ENCODE measurements around the gene MEGF6.

DNA sequence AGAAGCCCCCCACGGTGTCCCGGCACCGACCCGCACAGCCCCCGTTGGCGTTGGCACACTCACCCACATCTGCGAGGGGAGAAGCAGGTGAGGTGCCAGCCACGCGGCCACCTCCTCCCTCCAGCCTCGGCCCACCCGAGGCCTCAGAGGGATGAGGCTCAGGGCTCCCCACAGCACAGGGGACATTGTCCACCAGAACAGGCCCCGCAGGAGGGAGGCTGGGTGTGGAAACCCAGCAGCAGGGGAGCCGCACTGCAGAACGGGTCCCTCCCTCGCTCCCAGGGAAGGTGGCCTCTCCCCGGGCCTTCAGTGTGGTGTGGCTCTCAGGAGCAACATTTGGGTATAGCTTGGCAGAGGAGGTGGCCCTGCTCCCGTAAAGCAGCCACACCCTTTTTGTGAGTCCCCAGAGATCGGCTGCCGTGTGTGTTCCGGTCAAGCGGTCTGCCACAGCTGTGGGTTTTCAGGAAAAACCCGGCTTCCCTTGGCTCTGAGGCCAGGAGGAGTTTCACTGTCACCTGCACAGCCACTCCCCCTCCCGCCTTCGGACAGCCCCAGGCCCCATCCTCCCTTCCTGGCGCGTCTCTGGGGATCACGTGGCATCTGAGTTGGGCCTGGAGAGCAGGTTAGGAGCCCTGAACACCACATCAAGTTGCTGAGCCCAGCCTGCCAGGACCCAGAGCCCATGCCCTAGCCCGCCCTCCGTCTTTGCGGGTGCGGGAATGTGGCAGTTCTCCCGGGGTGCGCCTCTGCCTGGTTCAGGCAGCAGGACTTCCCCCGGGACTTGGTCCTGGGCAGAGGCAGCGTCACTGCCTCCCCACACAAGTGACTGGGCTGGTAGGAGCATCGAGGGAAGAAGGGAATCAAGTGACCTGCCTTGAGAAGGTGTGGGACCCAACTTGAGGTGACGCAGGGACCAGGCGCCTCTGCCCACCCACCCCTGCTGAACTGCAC, 64.0 kb downstream of the MEGF6 start:
- no peak for TF ChIP-seq POLR2A (IDR thresholded peaks at IDR 0.05)
- TF ChIP-seq, protein P1, sequence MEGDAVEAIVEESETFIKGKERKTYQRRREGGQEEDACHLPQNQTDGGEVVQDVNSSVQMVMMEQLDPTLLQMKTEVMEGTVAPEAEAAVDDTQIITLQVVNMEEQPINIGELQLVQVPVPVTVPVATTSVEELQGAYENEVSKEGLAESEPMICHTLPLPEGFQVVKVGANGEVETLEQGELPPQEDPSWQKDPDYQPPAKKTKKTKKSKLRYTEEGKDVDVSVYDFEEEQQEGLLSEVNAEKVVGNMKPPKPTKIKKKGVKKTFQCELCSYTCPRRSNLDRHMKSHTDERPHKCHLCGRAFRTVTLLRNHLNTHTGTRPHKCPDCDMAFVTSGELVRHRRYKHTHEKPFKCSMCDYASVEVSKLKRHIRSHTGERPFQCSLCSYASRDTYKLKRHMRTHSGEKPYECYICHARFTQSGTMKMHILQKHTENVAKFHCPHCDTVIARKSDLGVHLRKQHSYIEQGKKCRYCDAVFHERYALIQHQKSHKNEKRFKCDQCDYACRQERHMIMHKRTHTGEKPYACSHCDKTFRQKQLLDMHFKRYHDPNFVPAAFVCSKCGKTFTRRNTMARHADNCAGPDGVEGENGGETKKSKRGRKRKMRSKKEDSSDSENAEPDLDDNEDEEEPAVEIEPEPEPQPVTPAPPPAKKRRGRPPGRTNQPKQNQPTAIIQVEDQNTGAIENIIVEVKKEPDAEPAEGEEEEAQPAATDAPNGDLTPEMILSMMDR (IDR thresholded peaks at IDR 0.05), result no peak

Measured in uterus (tissue), 2 donors.